ENCODE results near the gene SASH1.

SASH1 gene

GRCh38 chr6:148491638-148492251, 149.1 kb downstream of the SASH1 start:
- no peak overlapping the region for H3K4me3 ChIP-seq (ENCODE audit: low read depth, low read length)

DNA sequence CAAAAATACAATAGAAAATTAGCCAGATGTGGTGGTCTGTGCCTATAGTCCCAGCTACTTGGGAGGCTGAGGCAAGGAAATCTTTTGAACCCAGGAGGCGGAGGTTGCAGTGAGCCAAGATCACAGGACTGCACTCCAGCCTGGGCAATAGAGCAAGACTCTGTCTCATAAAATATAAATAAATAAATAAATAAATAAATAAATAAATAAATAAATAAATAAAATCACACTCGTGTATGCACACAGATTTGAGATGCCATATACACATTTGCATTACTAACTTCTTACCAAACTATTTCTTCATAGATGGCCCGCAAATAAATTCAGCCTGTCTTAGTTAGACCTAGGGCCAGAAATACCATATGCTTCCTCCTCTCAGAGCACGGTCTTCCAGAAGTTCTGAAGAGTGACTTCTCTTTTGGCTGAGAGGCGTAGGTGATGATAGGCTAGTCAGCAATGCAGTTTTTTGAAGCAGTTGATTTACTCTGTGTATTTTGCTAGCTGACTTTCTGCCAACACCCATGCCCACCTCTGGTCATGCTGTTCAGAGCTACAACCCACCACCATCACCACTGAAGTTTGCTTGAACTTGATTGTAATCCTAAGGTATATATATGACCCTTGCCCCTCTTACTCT, 150.1 kb downstream of the SASH1 start:
- H3K4me3 ChIP-seq (ENCODE audit: low read depth, low read length), result no peak overlapping the region

- H3K4me3 ChIP-seq (ENCODE audit: low read depth, low read length), result no peak overlapping the region
Measured at GRCh38 chr6:148493424-148493823, 150.8 kb downstream of the SASH1 start.

DNA sequence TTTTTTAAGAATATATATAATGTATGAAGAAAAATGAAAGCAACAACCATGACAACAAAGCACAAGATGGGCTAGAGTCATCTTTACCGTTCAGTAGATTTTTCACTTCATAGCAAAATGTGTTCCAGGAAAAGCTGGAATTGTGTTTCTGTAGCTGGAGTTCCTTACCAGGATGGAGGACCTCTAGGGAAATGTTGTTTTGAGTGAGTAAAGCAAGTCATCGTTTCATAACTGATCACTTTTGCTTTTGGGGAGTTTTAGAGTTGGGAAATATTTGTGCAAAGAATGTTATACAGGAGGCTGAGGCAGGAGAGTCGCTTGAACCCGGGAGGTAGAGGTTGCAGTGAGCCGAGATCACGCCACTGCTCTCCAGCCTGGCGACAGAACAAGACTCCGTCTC, 151.6 kb downstream of the SASH1 start:
- H3K4me3 ChIP-seq (ENCODE audit: low read depth, low read length), result no peak overlapping the region

DNA sequence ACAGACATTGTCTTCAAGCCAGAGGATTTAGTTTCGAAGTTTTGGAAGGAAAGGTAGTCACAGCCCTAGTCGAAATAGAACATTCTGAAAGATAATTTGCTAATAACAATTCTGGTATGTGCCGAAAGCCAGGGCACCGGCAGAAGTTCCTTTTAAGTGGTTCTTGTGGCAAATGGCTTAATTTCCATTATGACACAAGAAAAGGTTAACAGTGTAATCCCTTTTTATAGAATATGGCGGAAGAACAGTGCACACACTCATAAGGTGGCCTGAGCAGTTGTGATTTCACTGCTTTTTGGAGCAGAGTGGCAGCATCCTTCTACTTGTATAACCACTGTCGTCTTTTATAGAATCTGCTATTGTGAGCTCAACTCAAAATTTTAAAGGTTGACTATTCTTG, 152.4 kb downstream of the SASH1 start:
- no peak overlapping the region for H3K4me3 ChIP-seq (ENCODE audit: low read depth, low read length)

- no peak overlapping the region for H3K4me3 ChIP-seq (ENCODE audit: low read depth, low read length)
Measured at GRCh38 chr6:148497257-148497656, 154.6 kb downstream of the SASH1 start.

DNA sequence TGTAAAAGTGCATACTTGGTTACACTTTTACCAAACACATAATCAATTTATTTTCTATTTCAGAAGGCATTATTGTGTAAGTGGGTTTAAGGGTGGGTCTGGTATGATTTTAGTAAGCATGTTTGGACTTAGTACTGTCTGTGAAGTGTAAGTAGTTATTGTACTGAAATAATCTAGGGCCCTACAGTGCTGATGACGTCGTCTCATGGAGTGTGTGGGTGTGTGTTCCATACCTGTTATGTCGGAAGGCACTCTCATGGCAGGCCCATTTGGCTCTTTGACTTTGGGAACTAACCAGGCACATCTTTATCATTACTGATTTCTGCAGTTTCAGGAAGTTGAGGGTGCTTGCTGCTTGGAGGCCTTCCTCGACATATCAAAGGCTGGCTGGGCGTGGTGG, 155.1 kb downstream of the SASH1 start:
- H3K4me3 ChIP-seq (ENCODE audit: low read depth, low read length), result no peak overlapping the region

DNA sequence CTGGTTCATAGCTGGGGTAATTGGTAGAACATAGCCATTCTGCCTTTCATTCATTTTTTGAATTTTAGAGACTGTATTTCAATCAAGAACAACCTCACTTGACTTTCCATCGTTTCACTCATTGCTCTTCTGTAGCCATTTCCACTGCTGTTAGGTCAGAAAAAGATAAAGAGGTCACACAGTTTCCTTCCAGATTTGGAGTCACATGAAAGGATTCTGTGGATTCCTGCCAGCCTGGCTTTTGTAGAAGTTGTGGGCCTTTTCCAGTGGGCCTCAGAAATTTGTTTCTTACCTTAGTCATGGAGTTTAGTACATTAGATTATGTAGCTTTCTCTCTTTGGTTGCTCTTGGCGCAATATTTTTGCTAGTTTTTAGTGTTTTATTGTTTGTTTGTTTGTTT, 157.8 kb downstream of the SASH1 start:
- H3K4me3 ChIP-seq (ENCODE audit: low read depth, low read length), result no peak overlapping the region

DNA sequence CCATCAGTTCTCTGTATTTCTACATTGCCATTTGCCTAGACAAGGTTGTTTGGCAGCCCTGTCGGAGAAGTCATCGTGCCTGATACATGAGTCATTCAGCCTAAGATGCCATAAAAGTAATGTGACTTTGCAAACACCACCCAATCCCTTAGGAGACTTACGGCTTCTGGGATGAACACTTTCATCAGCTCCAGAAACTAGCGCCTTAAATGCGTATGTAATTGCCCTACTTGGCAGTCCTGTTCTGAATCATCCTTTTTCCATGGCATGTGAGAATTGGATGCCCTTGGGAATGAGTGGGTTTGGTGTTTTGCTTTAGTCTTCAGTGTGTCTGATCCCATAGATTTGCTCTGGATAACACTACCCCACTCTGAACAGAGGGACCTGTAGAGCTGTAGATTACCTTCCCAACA, 158.5 kb downstream of the SASH1 start:
- H3K4me3 ChIP-seq (ENCODE audit: low read depth, low read length), result no peak overlapping the region

- no peak overlapping the region for H3K4me3 ChIP-seq (ENCODE audit: low read depth, low read length)
Measured at GRCh38 chr6:148502083-148502772, 159.6 kb downstream of the SASH1 start.

DNA sequence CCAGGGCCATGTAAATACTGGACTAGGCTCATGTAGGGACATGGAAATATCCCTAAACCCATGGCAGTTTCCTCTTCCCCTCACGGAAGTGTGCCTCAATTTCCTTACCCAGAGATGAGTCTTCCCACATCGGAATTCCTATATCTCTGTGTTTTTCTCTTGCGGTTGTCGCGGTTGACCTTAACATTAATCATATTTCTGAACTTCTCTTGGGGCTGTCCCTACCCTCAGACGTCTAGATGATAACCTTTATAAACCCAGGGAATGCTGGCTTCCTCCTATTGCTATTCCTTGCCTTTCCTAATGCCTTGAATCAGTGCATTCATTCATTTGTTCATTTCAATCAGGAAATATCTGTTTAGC, 160.1 kb downstream of the SASH1 start:
- no peak overlapping the region for H3K4me3 ChIP-seq (ENCODE audit: low read depth, low read length)

DNA sequence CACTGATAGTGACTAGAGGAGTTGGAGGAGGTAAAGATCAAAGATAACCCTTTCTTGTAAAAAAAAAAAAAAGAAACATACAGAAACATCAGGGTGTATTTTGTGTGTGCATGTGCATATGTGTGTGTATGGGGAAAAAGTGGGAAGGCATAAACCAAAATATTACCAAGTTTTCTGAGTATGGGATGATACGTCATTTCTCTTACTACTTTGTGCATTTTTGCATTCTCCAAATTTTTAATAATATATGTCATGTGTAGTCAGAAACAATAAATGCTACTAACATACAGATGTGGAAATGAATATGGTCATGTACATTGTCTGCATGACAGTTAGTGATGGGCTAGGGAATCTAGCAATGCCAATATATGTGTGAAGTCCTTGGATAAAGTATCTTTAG, 161.1 kb downstream of the SASH1 start:
- H3K4me3 ChIP-seq (ENCODE audit: low read depth, low read length), result no peak overlapping the region

DNA sequence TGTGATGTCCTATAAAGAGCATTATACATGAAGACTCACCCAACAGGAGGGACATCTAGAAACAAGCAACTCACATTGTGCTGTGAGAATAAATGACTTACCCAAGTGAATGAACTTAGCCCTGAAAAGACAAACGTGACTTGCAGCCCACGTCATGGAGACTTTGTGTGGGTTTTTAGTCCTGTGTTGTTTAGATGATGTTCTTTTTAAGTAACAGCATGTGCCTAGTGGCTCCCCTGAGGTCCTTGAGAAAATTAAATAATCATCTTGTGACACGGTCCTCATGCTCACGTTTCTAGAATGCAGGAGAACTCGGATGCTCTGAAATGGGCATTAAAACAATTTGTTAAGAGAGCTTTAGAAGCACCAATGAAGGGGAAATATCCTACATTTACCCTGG, 165.1 kb downstream of the SASH1 start:
- no peak overlapping the region for H3K4me3 ChIP-seq (ENCODE audit: low read depth, low read length)

- no peak overlapping the region for H3K4me3 ChIP-seq (ENCODE audit: low read depth, low read length)
Measured at GRCh38 chr6:148508401-148509041, 165.9 kb downstream of the SASH1 start.

- H3K4me3 ChIP-seq (ENCODE audit: low read depth, low read length), result no peak overlapping the region
Measured at GRCh38 chr6:148509119-148509799, 166.6 kb downstream of the SASH1 start.

- no peak overlapping the region for H3K4me3 ChIP-seq (ENCODE audit: low read depth, low read length)
Measured at GRCh38 chr6:148509800-148510581, 167.4 kb downstream of the SASH1 start.

DNA sequence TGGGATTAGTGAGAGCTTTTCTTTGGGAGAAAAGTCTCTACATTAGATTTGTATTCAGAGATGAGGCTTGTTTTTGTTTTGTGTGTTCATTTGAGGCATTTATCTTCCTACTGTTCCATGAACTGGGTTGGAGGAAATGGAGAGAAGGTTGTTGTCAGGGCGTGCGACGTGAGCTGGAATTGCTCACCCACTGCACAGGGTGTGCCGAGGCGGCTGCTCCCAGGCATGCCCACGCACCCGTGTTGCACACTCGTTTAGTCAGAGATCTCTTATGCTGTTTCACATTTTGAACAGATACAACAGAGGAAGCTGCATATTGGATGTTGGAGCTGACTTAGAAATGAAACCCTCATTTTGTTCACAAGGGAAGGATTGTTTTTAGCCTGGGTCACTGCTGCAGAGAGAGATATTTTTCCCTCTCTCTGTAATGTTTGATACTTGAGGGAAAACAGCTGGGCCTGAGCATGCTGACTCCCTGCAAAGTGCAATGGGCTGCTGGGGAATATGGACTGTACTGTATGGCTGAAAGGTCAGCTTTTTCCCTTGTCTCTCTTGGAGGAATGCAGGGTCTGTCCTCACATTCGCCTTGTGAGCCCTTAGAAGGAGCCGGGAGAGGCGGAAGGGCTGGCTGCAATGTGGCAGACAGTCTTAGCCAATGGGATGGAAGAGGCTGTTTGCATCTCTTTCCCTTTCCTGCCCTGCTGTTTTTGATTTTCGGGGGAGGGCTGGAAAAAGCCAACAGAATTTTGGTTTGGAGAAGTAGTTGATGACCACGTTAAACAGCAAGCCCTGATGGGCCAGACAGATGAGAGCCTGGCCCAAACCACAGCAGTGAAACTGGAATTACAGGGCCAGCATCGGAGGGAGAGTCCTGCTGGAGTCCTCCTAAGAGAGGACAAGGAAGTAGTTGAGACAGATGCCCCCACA, 170.8 kb downstream of the SASH1 start:
- no peak overlapping the region for H3K4me3 ChIP-seq (ENCODE audit: low read depth, low read length)

GRCh38 chr6:148514091-148514845, 171.6 kb downstream of the SASH1 start:
- H3K4me3 ChIP-seq (ENCODE audit: low read depth, low read length), result no peak overlapping the region

GRCh38 chr6:148516217-148516616, 173.6 kb downstream of the SASH1 start:
- no peak overlapping the region for H3K4me3 ChIP-seq (ENCODE audit: low read depth, low read length)

All from iPS-11a (cell line).